ENCODE measurements around the gene EXOSC9.

EXOSC9 gene

DNA sequence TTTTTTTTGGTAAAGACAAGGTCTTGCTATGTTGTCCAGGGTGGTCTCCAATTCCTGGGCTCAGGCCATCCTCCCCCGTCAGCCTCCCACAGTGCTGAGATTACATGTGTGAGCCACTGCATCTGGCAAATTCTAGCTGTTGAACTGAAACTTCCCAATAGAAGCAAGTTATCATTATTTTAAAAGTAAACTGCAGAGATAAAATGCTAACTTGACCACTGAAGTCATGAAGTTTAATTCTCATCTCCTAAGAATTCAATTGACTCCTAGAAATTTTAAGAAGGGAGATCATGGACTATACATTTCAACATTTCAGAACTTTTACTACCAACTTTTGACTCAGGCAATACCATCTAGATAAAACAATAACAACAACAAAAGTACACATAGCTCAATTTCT is 11.7 kb upstream of the EXOSC9 start:
- DNase-seq (ENCODE audit: low read depth in 2 of 3, low spot score in 2 of 3) = no peak

DNA sequence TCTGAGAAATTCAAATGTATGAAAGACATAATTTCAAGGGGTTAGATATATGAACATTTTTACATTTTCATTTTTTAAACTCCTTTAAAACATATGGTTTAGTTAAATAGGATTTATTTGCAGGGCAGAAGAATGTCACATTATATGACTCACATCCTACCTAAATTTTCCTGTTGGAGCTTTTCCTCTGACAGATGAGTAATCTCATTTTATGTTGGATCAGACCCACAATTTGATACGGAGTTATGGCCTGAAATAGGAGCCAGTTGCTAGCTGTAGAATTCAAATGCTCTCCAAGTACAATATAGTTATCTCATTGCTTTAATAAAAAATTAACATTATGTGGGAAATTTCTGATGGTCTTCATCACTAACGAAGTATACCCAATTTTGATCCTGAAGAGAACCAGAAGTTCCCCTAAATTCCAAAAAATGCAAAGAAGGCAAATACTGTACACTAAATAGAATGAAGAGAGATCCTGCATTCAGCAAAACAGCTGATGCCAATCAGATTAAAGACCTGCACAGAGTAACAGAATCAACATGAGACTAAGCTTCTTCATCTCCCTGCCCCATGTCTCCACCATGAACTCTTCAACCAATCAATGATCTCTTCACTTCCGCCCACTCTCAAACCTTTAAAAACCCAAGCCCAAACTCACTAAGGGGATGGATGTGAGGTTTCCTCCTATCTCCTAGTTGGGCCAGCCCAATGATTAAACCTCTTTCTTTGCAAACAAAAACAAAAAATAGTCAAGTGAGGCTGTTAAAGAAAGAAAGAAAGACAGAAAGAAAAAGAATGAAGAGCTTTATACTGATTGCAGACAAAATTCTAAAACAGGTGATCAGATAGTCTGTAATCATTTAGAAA is 10.9 kb upstream of the EXOSC9 start:
- DNase-seq (ENCODE audit: low read depth in 2 of 3, low spot score in 2 of 3) = no peak

DNA sequence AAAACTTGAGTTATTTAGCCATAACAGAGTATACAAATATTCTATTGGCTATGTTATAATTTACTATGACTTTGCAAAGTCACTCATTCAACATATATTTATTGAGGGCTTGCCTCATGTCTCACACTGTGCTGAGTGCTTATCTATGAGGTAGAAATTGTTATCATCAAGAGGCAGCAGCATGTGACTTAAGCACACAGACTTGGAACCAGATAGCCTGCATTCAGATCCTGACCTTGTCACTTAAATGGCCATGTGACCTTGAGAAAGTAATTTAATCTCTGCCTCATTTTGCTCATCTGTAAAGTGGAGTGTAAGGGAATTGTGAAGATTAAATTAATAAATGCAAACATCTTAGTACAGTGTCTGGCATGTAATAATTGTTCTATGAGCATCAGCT is 10.1 kb upstream of the EXOSC9 start:
- DNase-seq (ENCODE audit: low read depth in 2 of 3, low spot score in 2 of 3) = no peak

DNA sequence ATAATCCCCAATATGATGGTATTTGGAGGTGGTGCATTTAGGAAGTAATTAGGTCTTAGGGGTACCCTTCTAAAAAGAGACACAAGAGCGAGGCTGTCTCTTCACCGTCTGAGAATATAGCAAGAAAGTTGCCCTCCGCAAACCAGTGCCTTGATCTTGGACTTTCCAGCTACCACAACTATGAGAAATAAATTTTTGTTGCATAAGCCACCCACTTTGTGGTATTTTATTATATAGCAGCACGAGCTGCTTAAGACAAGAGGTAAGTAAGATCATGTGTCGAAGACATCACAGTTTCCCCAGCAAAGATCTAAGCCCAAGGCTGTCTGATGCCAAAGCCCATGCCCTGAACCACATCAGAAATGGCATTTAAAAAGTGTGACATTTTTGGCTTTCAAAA is 9.6 kb upstream of the EXOSC9 start:
- no peak for DNase-seq (ENCODE audit: low read depth in 2 of 3, low spot score in 2 of 3)

- no peak for DNase-seq (ENCODE audit: low read depth in 2 of 3, low spot score in 2 of 3)
These were observed 8.2 kb upstream of the EXOSC9 start for GRCh38 chr4:121792966-121793365.

DNA sequence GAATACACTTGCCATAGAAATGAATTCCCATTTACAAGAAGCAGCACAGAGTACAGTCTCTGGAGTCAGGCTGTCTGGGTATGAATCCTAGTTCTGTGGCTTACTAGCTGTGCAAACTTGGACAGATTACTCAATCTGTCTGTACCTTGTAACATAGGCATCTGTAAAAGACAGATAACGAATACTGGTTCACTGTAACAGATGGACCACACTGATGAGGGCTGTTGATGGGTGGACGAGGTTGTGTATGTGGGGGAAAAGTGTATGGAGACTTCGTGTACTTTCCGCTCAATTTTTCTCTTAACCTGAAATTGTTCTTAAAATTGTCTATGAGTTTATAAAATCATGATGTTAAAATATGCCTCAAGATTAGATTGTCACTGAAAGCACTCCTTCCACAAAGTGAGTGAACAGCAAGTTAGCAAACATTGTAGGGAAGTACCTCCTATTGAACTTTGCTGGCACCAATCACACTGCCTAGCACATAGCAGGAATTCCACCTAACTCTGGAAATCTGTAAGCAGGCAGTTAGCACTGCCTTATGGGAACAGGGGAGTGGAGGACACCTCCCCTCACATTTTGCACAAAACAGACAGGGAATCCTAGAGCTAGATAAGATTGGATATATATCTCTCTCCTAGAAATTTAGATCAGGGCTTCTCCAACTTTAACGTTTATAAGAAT is 6.5 kb upstream of the EXOSC9 start:
- DNase-seq (ENCODE audit: low read depth in 2 of 3, low spot score in 2 of 3) = no peak

DNA sequence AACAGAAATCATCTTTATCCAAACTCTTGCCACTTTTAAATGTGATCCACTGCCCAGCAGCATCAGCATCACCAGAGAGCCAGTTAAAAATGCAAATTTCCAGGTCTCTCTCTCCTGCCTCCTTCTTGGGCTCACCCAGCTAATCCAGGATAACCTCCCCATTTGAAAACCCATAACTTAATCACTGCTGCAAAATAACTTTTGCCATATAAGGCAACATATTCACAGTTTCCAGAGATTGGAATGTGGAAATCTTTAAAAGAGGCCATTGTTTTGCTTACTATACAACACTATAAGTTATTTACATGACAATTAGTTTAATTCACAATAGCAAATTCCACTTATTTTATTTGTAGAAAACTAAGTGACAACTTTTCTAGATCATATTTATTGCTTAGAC is 4.8 kb upstream of the EXOSC9 start:
- DNase-seq (ENCODE audit: low read depth in 2 of 3, low spot score in 2 of 3) = no peak

DNA sequence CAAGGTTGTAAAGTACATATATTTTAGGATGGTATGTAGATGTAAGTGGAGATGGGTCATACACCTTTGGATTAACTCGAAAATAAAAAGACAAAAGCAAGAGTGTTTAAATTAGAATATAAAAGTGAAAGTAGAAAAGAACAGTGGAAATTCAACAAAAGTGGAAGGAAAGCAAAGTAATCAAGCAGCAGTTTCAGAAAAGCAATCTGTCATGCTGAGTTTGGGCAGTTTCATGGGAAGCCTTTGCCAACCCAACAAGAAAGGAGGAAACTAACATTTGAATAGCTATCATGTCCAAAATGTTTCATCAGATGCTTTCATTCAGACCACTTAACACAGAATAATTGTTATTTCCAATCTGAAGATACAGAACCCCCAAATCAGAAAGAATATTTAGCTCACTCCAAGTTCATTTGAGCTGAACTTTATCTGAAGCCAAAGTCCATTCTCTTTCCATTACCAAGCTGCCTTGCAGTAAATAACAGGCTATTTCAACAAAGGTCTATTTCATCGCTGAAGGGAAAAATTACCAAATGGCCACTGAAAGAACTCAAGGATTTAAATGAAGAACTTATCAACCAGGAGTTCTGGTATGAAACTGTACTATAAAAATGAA is 1.8 kb upstream of the EXOSC9 start:
- no peak for DNase-seq (ENCODE audit: low read depth in 2 of 3, low spot score in 2 of 3)

DNA sequence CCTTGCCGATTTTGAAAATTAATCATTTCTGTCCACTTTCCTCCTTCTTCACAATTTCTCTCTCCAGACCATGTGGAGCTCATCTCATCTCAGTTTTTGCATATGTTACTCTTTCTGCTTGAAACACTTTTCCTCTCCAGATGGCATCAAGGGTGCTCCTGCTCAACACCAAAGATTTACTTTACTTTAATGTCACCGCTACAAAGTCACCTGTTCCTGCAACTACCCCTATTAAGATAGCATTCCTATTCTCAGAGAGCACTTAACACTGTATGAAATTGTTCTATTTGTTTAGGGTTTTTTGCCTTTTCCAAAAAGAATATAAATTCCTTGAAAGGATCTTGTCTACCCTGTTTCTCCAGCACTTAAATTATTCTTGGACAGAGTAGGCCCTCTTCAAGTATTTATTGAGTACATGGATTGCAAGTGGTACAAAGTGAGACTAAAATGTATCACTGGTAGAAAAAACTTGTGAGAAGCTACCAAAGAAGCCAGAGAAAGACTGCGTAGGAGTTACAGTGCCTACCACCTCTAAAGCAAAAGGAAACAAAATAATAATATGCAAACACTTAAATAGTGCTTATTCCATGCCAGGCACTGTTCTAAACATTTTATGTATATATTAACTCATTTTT is 1.1 kb upstream of the EXOSC9 start:
- DNase-seq (ENCODE audit: low read depth in 2 of 3, low spot score in 2 of 3) = no peak

DNA sequence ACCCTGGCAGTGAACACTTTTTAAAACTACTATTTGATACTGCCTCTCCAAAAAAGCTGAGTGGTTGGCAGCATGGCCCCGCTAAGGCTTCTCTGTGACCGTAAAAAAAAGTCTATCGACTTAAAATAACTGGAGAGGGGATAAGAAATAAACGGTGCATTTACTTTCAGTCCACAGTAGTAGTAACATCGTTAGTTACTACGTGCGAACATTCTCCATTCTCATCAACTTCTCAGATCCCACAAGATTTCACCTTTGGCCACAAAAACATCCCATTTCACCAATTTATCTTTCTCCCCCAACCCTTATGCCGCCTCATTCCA is 524 bp upstream of the EXOSC9 start:
- DNase-seq (ENCODE audit: low read depth in 2 of 3, low spot score in 2 of 3) = no peak

- DNase-seq (ENCODE audit: low read depth in 2 of 3, low spot score in 2 of 3) = no peak
These were observed 572 bp downstream of the EXOSC9 start for GRCh38 chr4:121801715-121802075.

DNA sequence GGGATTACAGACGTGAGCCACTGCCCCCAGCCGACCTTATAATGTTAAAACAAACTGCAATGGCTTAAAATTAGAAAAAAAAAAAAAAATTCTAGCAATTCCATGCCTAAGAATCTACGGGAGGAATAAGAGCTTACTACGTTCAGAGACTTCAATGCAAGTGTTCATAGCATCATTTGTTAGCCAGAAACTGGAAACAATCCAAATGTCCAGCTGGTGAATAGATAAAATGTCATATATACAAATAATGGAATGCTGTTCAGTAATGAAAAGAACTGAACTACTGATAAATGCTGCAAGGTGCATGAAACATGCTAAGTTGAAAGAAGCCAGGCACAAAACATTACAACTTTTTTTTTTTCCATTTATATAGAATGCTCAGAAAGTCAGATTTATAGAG is 5.3 kb downstream of the EXOSC9 start:
- no peak for DNase-seq (ENCODE audit: low read depth in 2 of 3, low spot score in 2 of 3)

GRCh38 chr4:121811122-121811521 is 10.0 kb downstream of the EXOSC9 start:
- DNase-seq (ENCODE audit: low read depth in 2 of 3, low spot score in 2 of 3) = no peak

DNA sequence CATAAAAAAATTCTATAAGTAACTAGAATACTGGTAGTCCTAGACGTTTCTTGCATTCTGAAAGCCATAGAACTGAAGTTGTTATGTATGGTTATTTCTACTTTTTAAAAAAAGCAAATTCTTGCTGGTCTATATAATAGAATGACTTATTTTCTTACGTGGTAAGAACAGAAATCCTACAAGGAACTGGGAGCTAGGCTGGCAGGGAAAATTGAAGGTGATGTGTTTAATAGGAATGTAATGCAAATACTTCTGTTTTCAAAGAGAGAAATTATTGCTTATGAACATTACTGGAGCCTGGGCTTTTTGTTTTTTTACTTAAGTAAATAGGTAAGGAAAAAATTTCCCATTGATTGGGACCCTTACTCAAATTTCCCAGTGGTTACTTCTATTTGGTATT is 13.6 kb downstream of the EXOSC9 start:
- no peak for DNase-seq (ENCODE audit: low read depth in 2 of 3, low spot score in 2 of 3)

DNA sequence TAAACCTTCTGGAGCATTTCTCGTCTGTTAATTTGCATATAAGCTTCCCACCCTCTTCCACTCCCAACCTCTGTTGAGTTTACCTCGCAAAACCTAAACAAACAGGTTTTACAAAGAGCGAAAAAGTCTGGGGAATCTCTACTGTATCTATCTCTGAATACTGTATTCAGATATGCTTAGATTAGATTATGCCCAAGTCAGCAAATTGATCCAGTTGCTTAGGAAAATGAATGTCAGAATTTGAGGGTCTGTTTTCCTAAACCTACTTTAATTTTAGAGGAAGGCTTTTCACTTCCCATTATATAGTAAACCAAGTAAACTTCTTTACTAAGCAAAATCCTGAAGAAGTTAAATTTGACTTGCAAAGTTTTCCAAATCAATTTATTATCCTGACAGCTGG is 15.9 kb downstream of the EXOSC9 start:
- DNase-seq (ENCODE audit: low read depth in 2 of 3, low spot score in 2 of 3) = no peak

GRCh38 chr4:121817701-121818100 is 16.6 kb downstream of the EXOSC9 start:
- DNase-seq (ENCODE audit: low read depth in 2 of 3, low spot score in 2 of 3) = no peak

DNA sequence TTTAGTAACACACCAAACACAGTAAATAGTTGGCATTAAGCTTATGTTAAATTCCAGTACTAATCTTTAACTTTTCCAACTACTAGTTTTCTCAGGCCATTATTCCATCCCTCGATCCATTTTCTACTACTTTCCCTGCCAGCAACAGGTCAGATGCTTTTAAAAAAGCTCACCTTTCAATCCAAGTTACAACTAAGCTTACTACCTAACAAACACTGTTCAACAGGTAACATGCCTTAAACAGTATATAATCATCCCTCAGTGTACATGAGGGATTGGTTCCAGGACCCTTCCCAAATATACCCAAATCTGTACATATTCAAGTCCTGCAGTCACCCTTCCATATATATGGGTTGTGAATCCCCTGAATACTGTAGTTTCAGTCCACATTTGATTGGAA is 17.1 kb downstream of the EXOSC9 start:
- no peak for DNase-seq (ENCODE audit: low read depth in 2 of 3, low spot score in 2 of 3)

DNA sequence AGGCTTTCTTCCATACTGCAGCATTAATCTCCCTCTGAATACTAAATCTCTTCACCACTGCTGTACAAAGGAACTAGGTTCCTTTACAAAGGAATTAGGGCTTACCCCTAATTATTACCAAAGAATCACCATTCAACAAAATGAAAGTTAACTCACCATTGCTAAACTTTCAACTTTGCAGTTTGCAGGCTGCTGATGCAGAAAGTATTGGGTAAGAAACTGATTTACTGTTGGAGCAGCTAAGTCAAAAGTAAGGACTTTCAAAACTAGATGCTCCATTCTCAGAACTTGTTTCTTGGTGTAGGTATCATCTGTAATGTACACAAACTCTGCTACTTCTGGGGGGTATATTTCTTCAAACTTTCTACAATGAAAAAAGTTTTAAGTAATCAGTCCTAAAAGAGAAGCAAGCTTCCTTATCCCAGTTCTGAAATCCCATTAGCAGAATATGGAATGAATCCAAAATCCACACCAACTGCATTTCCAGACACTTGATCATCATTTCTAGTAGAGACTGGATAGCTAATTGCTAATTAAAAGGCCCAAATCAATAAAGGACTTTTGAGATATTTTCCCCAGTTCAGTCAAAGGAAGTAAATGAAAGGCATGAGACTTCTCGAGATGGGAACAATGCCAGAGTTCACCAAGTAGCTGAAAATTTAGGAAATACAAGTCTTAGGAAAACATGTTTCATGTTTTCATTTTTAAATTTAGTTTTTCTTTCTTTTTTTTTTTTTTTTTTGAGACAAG is 18.3 kb downstream of the EXOSC9 start:
- no peak for DNase-seq (ENCODE audit: low read depth in 2 of 3, low spot score in 2 of 3)

DNA sequence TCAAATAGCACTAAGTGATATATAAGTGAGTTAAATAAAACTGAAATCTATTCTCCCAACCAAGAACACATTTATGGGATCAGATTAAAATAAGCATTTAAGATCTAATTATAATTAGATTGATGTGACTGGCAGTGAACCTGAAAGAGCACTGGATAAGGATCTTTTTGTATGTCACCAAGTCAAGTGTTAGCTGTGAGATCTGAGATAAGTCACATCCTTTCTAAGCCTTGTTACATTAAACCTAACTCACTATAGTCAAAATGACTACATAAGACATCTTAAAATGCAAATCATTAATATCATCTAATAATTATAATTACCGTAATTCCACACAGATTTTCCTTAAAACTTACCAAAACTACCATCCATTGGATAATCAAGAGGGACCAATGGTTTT is 20.9 kb downstream of the EXOSC9 start:
- no peak for DNase-seq (ENCODE audit: low read depth in 2 of 3, low spot score in 2 of 3)

DNA sequence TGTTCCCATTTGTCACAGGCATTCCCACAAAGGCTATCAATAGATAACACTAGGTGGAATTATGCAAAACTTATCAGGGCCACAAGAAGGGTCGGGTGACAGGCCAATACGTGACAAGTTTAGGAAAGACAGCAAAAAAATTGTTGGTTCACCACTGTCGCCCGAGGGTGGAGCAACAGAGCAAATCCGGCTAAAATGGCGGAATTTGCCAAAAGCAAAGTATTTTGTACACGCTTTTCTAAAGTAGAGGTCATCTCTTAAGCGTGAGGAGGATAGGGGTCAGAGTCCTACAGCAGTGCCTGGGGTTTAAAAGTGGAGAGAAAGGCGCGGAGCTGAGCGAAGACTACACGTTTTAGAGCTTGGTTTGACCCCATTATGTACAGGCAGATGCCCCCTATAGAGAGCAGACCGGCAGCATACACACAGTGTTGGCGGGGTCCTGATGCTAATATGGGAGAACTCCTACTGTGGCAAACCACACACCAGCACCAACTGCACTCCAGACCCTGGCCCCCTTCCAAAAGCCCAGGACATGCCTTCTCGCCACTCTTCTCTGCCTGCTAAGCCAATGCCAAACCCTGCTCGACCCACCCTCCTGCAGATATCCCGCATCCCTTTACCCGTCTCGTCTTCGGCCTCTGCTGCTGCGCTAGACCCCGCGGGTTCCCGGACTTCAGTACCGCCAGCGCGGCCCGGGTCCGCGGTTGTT is 21.8 kb downstream of the EXOSC9 start:
- peak in 1 of 3 experiments; percentile 9 for DNase-seq (ENCODE audit: low read depth in 2 of 3, low spot score in 2 of 3)
